GM19043 (cell line): ENCODE data around the gene MRTFA.
"Not testable (repeated sequence)": the region's sequence is repeated elsewhere in the genome, so short reads cannot be mapped to it uniquely, and the experiment has no call there.

Experiments used
- ATAC-seq: cut with Tn5 transposase; IDR thresholded peaks from one replicate; pipeline ENCODE4 v1.9.1; 2021; ENCODE audit warnings: low read depth; ENCODE audit not compliant: unreplicated experiment

The MRTFA gene

DNA sequence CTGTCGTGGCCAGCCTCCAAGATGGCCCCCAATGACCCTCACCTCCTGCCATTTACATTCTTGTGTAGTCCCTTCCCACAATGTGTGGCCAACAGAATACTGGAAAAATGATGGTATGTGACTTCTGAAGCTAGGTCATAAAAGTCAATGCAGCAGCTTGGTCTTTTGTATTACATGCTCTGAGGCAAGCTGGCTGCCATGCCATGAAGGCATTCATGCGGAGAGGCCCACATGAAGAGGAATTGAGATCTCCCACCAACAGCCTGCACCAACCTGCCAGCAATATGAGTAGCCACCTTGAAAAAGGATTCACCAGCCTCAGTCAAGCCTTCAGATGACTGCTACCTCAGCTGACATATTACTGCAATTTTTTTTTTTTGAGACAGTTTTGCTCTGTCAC lies 4.6 kb downstream of the MRTFA start:
- ATAC-seq, result no peak

DNA sequence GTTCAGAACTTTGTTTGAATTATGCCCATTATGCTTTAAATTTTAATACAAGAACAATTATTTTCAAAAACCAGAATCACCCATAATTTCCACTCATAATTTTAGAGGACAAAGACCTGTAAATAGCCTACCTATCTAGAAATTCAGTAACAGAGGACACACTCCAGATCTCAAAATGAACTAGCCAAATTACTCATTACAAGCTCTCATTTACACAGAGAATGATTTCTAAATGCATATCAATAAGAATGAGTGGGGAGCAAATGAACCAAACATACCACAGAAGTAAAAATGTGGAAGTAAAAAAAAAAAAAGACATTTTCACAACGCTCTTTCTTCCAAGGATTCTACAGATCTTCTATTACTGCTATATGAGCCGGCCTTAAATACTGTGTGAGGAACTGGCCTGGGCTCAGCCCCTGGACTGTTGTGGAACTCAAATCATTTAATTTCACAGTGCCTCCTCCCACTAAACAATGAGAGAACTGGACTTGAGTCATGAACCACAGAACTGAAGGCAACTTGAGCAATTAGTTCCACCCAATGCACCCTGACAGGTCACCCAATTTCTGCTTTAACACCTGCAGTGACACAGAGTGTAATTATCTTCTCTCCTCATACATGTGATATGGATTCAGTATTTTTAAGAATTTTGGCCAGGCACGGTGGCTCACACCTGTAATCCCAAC lies 8.0 kb downstream of the MRTFA start:
- no peak for ATAC-seq

DNA sequence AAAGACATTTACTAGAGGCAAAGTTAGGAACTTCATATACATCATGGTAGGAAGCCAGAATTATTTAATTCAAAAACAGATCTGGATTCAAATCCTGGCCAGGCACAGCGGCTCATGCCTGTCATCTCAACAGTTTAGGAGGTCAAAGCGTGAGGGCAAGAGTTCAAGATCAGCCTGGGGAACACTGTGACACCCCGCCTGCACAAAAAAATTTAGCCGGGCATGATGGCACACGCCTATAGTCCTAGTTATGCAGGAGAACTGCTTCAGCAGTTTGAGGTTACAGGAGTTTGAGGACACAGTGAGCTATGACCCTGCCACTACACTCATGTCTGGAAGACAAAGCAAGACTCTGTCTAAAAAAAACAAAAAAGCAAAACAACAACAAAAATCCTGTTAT lies 8.9 kb downstream of the MRTFA start:
- ATAC-seq, result no peak

DNA sequence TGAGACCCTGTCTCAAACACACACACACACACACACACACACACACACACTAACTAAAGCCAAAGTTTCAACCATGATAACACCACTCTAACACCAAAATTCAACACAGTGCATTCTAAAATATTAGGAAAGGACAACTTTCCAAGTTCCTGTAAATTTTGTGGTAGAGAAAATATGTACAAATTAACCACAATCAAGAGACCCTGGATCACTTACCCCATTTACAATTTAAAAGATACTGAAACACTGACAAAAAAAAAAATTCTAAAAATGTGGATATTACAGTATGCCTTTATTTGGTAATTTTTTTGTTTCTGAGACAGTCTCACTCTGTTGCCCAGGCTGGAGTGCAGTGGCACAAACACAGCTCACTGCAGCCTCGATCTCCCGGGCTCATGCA lies 9.7 kb downstream of the MRTFA start:
- ATAC-seq, result no peak

DNA sequence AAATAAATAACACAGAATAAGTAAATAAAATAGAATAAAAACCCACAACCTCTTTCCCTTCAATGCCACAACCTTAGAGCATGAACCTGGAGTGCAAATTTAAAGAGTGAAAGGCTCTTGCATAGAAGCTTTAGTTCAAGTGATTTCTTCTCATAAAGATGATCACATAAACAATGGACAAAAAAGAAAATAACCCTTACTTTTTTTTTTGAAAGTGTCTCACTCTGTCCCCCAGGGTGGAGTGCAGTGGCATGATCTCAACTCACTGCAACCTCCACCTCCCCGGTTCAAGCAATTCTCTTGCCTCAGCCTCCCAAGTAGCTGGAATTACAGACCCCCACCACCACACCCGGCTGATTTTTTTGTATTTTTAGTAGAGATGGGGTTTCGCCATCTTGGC lies 10.7 kb downstream of the MRTFA start:
- not testable (repeated sequence) for ATAC-seq

DNA sequence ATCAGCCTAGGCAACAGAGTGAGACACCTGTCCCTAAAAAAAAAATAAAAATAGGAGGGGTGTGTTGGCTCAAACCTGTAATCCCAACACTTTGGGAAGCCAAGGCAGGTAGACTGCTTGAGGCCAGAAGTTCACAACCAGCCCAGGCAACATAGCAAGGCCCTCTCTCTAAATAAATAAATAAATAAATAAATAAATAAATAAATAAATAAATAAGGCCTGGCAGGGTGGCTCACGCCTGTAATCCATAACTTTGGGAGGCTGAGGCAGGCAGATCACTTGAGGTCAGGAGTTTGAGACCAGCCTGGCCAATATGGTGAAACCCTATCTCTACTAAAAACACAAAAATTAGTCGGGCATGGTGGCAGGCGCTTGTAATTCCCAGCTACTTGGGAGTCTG lies 11.2 kb downstream of the MRTFA start:
- not testable (repeated sequence) for ATAC-seq

DNA sequence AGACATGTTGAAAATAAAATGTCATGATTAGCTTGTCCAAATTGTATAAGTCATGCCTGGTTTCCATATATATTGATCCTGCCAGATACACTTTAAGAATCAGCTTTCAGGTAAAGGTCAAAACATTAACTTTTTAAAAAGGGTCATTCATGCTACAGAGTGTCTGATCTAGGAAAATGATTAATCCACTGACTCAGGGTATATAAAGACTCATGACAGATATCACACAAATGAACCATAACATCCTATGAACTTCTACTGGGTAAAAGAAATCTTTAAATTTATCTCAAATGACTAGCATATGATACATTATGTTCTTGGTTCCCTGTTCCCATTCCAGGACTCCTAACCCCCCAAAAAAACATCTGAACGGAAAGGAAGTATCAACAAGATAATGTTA lies 11.7 kb downstream of the MRTFA start:
- ATAC-seq, result no peak

DNA sequence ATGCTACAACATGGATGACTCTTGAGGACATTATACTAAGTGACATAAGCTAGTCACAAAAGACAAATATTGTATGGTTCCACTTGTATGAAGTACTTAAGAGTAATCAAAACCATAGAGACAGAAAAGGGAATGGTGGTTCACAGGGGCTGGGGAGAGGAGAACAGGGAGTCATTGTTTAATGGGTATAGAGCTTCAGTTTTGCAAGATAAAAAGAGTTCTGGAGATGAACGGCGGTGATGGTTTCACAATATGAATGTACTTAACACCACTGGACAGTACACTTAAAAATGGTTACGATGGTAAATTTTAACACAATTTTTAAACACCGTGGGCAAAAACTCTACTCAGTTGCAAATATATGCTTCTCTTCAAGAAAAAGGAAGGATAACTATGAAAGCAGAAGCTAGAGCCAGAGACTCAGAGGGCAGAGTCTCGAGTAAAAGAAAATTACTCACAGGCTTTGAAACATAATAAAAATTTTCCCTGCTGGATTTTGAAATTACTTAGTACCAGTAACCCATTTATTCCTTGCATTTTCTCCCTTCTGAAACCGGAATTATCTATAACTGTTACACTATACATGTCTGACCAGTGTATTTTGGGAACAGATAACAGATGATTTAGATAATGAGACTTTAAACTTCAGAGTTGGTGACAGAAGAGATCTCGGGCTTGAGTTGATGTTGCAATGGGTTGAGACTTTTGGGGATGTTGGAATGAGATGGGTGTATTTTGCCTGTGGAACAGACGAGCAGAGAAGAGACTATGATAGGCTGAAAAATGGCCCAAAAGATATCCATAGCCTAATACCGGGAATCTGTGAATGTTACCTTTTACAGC lies 15.0 kb downstream of the MRTFA start:
- no peak for ATAC-seq

DNA sequence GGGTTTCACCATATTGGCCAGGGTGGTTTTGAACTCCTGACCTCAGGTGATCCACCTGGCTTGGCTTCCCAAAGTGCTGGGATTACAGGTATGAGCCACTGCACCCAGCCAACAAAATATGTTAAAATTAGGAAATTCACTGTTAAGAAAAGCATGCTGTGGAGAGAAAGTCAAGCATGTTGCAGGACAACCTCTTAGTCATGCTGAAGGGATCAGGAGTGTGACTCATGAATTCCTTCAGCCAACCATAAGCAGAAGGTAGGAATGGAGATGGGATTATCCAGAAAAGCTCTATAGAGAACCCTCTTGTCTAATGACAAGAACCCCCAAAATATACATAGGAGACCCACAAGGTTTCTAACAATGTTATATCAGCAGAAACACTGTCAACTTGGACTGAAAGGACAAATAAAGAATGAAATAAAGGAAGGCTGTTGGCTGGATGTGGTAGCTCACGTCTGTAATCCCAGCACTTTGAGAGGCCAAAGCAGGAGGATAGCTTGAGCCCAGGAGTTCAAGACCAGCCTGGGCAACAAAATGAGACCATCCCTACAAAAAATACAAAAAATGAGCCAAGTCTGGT lies 16.0 kb downstream of the MRTFA start:
- ATAC-seq, result no peak

DNA sequence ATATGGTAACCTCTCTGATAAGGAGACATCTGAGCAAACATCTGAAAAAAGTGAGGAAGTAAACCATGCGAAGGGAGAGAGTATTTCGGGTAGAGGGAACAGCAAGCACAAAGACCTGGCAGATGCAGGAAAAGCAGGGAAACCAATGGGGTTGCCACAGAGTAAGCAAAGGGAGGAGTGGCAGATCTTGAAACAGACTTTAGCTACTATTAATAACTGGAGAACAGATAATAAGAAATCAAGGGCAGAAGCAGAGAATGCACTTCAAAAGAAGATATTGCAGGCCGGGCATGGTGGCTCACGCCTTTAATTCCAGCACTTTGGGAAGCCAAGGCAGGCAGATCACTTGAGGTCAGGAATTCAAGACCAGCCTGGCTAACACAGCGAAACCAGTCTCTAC lies 18.1 kb downstream of the MRTFA start:
- no peak for ATAC-seq

DNA sequence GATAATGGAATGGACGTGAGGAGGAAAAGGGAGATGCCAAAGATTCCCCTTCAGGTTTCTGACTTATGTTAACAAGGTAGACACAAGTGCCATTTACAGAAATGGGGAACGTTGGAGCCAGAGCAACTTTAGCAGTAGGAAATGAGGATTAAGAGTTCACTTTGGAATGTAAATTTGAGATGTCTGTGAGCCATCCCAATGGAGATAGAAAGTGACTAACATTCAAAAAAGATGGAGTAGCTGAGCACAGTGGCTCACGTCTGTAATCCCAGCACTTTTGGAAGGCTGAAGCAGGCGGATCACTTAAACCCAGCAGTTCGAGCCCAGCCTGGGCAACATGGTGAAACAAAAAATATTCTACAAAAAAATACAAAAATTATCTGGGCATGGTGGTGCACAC lies 19.9 kb downstream of the MRTFA start:
- no peak for ATAC-seq

DNA sequence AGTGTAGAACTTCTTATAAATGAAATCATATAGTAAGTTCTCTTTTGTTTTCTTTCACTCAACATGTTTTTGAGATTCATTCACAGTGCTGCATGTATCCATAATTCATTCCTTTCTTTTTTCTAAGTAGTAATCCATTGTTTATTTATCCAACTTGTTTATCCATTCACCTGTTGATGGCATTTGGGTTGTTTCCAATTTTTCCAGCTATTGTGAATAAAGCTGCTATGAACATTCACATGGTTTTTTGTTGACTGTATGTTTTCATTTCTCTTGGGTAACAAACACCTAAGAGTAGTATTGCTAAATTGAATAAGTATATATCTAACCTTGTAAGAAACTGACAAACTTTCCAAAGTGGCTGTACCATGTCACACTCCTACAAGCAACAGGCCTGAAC lies 23.5 kb downstream of the MRTFA start:
- ATAC-seq, result no peak

DNA sequence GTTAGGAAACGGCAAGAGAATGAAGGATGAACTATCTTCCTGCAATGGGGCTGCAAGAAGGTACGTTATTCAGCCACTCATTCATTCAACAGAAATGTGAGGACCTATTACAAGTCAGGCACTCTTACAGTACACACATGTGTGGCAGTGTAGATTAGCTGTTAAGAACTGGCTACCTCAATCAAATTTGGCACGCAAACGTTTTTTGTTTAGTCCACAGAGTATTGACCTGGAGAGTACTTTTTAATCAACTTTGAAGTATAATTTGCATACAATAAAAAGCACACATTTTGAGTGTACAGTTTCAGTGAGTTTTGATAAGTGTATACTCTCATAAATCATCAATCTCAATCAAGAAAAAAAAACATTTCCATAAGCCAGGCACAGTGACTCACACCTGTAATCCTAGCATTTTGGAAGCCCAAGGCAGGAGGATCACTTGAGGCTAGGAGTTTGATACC lies 24.2 kb downstream of the MRTFA start:
- ATAC-seq, result no peak

DNA sequence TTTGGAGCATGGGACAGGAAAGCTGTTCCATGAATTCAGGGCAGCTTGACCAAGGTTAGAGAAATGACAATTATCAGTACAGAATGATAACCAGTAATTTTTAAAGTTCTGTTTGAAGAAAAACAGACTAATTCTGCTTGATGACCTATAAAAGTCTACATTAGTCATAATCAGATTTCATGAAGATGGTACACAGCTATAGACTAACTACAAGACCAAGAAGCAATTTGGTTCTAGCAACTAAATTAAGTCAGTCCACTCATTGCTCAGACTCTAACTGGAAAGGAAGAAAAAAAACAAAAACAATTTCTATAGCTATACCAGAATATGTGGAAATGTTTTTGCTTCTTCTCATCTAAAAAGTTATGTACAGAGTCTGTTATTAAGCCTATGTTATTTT lies 24.9 kb downstream of the MRTFA start:
- ATAC-seq, result no peak

DNA sequence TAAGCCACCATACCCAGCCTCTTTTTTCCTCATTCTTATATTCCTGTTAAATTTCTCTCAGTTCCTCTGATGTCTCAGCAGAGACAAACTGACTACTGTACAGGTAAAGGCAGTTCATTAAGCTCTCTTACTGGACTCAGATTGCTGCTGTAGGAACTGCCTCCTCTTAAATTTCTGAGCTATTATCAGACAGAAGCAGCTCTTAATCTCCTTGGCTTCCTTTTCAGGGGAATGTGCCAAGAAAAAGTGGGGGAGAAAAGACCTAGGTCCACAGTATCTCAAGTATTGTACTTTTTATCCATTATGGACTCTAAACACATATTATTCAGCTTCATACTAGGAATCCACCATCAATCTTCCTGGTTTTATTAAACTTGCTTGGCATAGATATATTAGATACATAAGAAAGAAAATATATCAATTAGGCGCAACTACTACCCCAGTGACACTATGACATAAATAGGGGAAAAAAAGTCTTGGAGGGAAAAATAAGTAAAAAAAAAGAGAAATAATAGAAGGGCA lies 26.1 kb downstream of the MRTFA start:
- ATAC-seq, result no peak

DNA sequence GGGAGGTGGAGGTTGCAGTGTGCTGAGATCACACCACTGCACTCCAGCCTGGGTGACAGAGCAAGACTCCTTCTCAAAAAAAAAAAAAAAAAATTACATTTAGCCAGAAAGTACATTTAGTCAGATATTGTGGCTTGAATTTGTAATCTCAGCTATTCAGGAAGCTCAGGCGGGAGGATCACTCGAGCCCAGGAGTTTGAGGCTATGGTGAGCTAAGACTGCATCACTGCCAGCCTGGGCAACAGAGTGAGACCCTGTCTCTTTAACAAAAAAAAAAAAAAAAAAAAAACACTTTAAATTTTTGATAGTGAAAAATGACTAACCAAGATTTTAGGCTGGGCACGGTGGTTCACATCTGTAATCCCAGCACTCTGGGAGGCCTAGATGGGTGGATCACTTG lies 27.3 kb downstream of the MRTFA start:
- ATAC-seq, result no peak

DNA sequence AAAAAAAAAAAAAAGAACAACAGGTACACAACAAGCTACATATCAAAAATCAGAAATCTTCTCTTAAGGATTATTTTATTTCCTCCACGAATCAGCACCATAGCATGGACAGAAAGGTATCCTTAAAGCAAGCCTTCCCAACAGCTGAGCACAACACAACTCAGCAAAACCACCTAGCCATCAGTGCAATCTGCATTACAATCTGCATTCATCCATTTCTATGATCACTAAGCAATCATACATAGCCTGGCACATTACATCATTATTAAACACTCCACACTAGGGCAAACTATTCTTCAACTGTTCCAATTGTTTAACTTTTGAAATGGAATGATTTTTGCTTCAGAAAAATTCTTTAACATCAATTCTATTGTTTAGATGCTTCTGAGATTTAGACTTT lies 29.0 kb downstream of the MRTFA start:
- ATAC-seq, result no peak

DNA sequence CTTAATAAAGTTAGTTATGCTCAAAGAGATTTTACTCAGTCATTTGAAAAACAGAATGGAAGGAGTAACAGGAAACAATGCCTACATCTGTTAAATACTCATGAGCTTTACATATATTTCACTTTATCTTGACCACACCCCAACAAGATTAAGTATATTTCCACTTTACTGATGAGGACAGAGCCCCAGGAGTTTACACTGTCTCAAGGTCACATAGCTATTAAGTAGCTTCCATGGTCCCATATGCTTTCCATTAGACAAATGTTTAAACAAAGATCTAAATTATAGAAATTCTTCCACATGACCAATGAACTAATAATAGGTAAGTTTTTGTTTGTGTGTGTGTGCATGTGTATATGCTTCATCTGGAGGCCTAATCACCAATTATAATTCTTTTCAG lies 30.2 kb downstream of the MRTFA start:
- ATAC-seq, result no peak

DNA sequence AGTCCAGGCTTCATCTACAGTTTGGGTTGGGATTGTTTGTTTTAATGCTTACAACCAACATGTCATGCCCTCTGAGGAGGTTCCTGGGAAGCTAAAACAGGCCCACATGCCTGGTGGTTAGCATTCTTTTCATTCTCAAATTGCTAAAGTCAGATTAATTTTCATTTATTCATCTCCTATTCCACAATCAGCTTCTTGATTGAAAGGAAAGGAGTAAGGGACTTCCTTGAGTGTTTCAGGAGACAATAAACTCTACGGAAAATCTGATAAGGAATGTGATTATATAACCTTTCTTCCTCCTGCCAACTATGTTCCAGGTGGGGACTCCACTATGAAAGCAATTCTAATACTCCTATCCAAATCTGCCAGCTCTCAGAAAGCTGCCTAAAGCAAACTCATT lies 30.8 kb downstream of the MRTFA start:
- no peak for ATAC-seq

DNA sequence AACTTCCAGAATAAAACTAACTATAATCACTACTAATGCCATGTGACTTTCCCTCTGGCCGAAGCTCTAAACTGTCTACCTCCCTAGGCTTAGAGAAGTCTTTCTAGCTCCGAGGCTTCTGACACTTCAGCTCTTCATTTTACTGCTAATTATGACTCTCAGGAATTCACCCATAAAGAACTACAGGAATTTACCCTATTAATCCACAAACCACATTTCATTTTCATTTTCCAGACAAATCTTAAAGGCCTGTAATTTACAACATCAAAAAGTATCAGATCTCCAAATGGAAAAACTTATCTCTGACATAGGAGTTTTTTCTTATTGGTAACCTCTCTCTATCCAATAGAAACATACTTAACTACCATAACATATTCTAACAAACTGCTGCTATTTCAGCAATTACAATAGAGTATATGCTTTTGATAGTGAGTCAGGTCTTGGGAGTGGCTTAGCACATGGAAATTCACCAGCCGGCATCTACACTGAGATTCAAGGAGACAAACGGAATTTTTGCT lies 33.4 kb downstream of the MRTFA start:
- ATAC-seq, result no peak

DNA sequence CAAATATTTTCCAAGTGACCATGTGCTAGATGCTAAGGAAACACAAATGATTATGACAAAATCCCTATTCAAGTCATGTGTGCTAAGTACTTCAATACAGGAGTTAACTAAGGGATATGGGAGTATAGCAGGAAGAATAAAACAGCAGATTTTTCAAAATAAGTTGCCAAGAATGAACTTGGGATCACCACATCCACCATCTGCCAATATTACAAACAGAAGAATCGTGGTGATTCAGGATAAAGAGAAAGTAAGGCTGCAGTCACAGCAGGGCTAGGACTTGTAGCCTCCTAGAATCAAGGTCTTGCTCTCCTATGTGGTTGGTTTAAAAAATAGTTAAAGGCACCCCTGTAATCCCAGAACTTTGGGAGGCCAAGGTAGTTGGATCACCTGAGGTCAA lies 34.3 kb downstream of the MRTFA start:
- no peak for ATAC-seq
